Measurements from ENCODE around the gene CLIC5.
A peak's percentile ranks its signal among the peaks of the same experiment; 100 is the strongest.

The CLIC5 gene

GRCh38 chr6:45964300-45964699, 51.4 kb downstream of the CLIC5 start:
- no peak for DNase-seq (ENCODE audit: low read depth)

- DNase-seq (ENCODE audit: low read depth): no peak
These were observed 51.8 kb downstream of the CLIC5 start for GRCh38 chr6:45963896-45964295.

- DNase-seq (ENCODE audit: low read depth): no peak
These were observed 54.5 kb downstream of the CLIC5 start for GRCh38 chr6:45961125-45961524.

- no peak for DNase-seq (ENCODE audit: low read depth)
These were observed 56.0 kb downstream of the CLIC5 start for GRCh38 chr6:45959534-45960145.

- no peak for DNase-seq (ENCODE audit: low read depth)
These were observed 59.0 kb downstream of the CLIC5 start for GRCh38 chr6:45956663-45957062.

- no peak for DNase-seq (ENCODE audit: low read depth)
These were observed 59.5 kb downstream of the CLIC5 start for GRCh38 chr6:45956176-45956575.

- no peak for DNase-seq (ENCODE audit: low read depth)
These were observed 60.1 kb downstream of the CLIC5 start for GRCh38 chr6:45955597-45955996.

- no peak for DNase-seq (ENCODE audit: low read depth)
These were observed 63.1 kb downstream of the CLIC5 start for GRCh38 chr6:45952546-45952945.

GRCh38 chr6:45952168-45952529, 63.5 kb downstream of the CLIC5 start:
- DNase-seq (ENCODE audit: low read depth): no peak

- DNase-seq (ENCODE audit: low read depth): no peak
These were observed 64.1 kb downstream of the CLIC5 start for GRCh38 chr6:45951321-45952167.

- DNase-seq (ENCODE audit: low read depth): no peak
These were observed 66.4 kb downstream of the CLIC5 start for GRCh38 chr6:45949256-45949655.

GRCh38 chr6:45947807-45948206, 67.9 kb downstream of the CLIC5 start:
- no peak for DNase-seq (ENCODE audit: low read depth)

- no peak for DNase-seq (ENCODE audit: low read depth)
These were observed 68.8 kb downstream of the CLIC5 start for GRCh38 chr6:45946887-45947286.

GRCh38 chr6:45946352-45946751, 69.3 kb downstream of the CLIC5 start:
- no peak for DNase-seq (ENCODE audit: low read depth)

- no peak for DNase-seq (ENCODE audit: low read depth)
These were observed 72.7 kb downstream of the CLIC5 start for GRCh38 chr6:45942953-45943352.

GRCh38 chr6:45933855-45934254, 81.8 kb downstream of the CLIC5 start:
- no peak for DNase-seq (ENCODE audit: low read depth)

- no peak for DNase-seq (ENCODE audit: low read depth)
These were observed 84.4 kb downstream of the CLIC5 start for GRCh38 chr6:45931232-45931631.

GRCh38 chr6:45930420-45931040, 85.1 kb downstream of the CLIC5 start:
- peak; percentile 28 for DNase-seq (ENCODE audit: low read depth)

GRCh38 chr6:45929421-45930361, 86.0 kb downstream of the CLIC5 start:
- no peak for DNase-seq (ENCODE audit: low read depth)

GRCh38 chr6:45928721-45929305, 86.8 kb downstream of the CLIC5 start:
- no peak for DNase-seq (ENCODE audit: low read depth)

GRCh38 chr6:45927421-45928320, 88.0 kb downstream of the CLIC5 start:
- DNase-seq (ENCODE audit: low read depth): no peak

All from stimulated activated CD8-positive, alpha-beta memory T cell treated with anti-CD3 and anti-CD28 coated beads, Interleukin-7, amount 100 ng/mL, for 24 hours (primary cell).